NCI-H2171 (cell line): ENCODE data around the gene UBE3D.
"Not testable (repeated sequence)": the region's sequence is repeated elsewhere in the genome, so short reads cannot be mapped to it uniquely, and the experiment has no call there.

ENCODE experiments used
- DNase-seq: peaks from one replicate; lab custom pipeline; 2025; lab: John Stamatoyannopoulos, UW

UBE3D gene

GRCh38 chr6:82872185-82872584 is 193.5 kb downstream of the UBE3D start:
- no peak for DNase-seq

GRCh38 chr6:82870582-82871172 is 195.0 kb downstream of the UBE3D start:
- DNase-seq, result no peak

- DNase-seq, result no peak
Measured at GRCh38 chr6:82869493-82869892, 196.1 kb downstream of the UBE3D start.

GRCh38 chr6:82867946-82868345 is 197.7 kb downstream of the UBE3D start:
- DNase-seq, result no peak

- DNase-seq, result no peak
Measured at GRCh38 chr6:82866446-82866845, 199.2 kb downstream of the UBE3D start.

GRCh38 chr6:82865461-82865860 is 200.2 kb downstream of the UBE3D start:
- DNase-seq, result no peak

GRCh38 chr6:82863781-82864180 is 201.9 kb downstream of the UBE3D start:
- DNase-seq, result no peak

GRCh38 chr6:82862543-82862942 is 203.1 kb downstream of the UBE3D start:
- no peak for DNase-seq

GRCh38 chr6:82861121-82861520 is 204.5 kb downstream of the UBE3D start:
- DNase-seq, result no peak

- not testable (repeated sequence) for DNase-seq
Measured at GRCh38 chr6:82856077-82856476, 209.6 kb downstream of the UBE3D start.

GRCh38 chr6:82852904-82853303 is 212.7 kb downstream of the UBE3D start:
- not testable (repeated sequence) for DNase-seq

- DNase-seq, result no peak
Measured at GRCh38 chr6:82843291-82843885, 222.3 kb downstream of the UBE3D start.

GRCh38 chr6:82842721-82843120 is 222.9 kb downstream of the UBE3D start:
- DNase-seq, result no peak
